ENCODE data around the gene SMIM10L2A.
A peak's percentile ranks its signal among the peaks of the same experiment; 100 is the strongest.
"Not testable (repeated sequence)": the region's sequence is repeated elsewhere in the genome, so short reads cannot be mapped to it uniquely, and the experiment has no call there.

SMIM10L2A gene

GRCh38 chrX:135449637-135450550 lies 28.1 kb downstream of the SMIM10L2A start:
- DNase-seq, result no peak

- DNase-seq, result no peak
Observed at GRCh38 chrX:135453381-135453780, 31.6 kb downstream of the SMIM10L2A start.

GRCh38 chrX:135454816-135455215 lies 33.1 kb downstream of the SMIM10L2A start:
- DNase-seq, result no peak

- DNase-seq, result not testable (repeated sequence)
Observed at GRCh38 chrX:135461756-135462155, 40.0 kb downstream of the SMIM10L2A start.

GRCh38 chrX:135463937-135464336 lies 42.2 kb downstream of the SMIM10L2A start:
- no peak for DNase-seq

- DNase-seq, result no peak
Observed at GRCh38 chrX:135476378-135476777, 54.6 kb downstream of the SMIM10L2A start.

- peak; percentile 8 for DNase-seq
Observed at GRCh38 chrX:135477576-135477975, 55.8 kb downstream of the SMIM10L2A start.

All from right kidney (tissue), 1 donor.